Vagina (tissue), 2 donors: ENCODE measurements around the gene LORICRIN.

Source experiments
- POLR2A ChIP-seq, 2 donors: fragments of 450-650 bp; IDR thresholded peaks; one replicate each; pipeline ENCODE4 v1.6.1; 2017; ENCODE audit warnings: antibody characterized with exemption in 2 of 2, mild to moderate bottlenecking in 2 of 2, moderate library complexity in 2 of 2
- POLR2AphosphoS5 ChIP-seq, 2 donors: sonication (generic); formaldehyde crosslinking; IDR thresholded peaks; one replicate each; pipeline ENCODE4 v1.9.0; 2017; ENCODE audit warnings: antibody characterized with exemption in 2 of 2, mild to moderate bottlenecking in 2 of 2, low read depth in 1 of 2; ENCODE audit not compliant: insufficient read depth in 1 of 2
- TF ChIP-seq, protein P1 (sequence below), 3 experiments: fragments of 450-650 bp in 2 of 3; fragments of 200-600 bp in 1 of 3; sonication (generic) in 1 of 3; IDR thresholded peaks; one replicate each; pipeline ENCODE4 v1.5.1; 2017 to 2019; ENCODE audit warnings: antibody characterized with exemption in 3 of 3, mild to moderate bottlenecking in 2 of 3, moderate library complexity in 2 of 3

DNA sequence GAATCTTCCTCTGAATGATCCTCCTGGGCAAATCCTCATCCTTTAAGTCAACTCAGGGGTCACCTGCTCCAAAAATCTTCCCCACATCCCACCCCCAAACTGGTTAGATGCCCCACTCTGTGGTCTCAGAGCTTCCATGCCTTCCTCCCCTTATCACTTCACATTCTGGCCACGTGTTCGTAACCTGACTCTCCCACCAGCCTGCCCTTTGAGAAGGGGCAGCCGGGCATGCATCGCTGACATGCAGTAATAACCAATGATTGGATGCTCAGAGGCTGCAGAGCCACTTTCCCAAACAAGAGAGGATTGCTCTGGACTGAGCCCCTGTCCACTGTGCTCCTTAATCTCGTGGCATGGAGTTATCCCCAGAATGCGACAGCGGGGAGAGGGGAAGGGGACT is 49.3 kb upstream of the LORICRIN start:
- TF ChIP-seq, protein P1, sequence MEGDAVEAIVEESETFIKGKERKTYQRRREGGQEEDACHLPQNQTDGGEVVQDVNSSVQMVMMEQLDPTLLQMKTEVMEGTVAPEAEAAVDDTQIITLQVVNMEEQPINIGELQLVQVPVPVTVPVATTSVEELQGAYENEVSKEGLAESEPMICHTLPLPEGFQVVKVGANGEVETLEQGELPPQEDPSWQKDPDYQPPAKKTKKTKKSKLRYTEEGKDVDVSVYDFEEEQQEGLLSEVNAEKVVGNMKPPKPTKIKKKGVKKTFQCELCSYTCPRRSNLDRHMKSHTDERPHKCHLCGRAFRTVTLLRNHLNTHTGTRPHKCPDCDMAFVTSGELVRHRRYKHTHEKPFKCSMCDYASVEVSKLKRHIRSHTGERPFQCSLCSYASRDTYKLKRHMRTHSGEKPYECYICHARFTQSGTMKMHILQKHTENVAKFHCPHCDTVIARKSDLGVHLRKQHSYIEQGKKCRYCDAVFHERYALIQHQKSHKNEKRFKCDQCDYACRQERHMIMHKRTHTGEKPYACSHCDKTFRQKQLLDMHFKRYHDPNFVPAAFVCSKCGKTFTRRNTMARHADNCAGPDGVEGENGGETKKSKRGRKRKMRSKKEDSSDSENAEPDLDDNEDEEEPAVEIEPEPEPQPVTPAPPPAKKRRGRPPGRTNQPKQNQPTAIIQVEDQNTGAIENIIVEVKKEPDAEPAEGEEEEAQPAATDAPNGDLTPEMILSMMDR (IDR thresholded peaks at IDR 0.05) = no peak
- TF ChIP-seq POLR2AphosphoS5 (IDR thresholded peaks at IDR 0.05; ENCODE audit: insufficient read depth in 1 of 2, low read depth in 1 of 2) (no peak), POLR2A (IDR thresholded peaks at IDR 0.05) (no peak)
